ENCODE data around the gene INHBC. TPM values are rescaled to one million over a fixed set of nuclear protein-coding genes. Genes with fewer than 3 reads are reported as not detected.
"Not testable (repeated sequence)": the region's sequence is repeated elsewhere in the genome, so short reads cannot be mapped to it uniquely, and the experiment has no call there.

The INHBC gene
- total RNA-seq, 1 donor from 2014 or later: not detected

GRCh38 chr12:57476162-57476992 lies 41.8 kb downstream of the INHBC start:
- intact Hi-C loops (cut with micrococcal nuclease): no loop called here
- DNase-seq (peak; percentile 57), ATAC-seq (peak; percentile 22)

GRCh38 chr12:57476993-57477709 lies 42.6 kb downstream of the INHBC start:
- no peak for ATAC-seq
- intact Hi-C loops (cut with micrococcal nuclease): no loop called here
- no peak for DNase-seq

GRCh38 chr12:57477710-57478681 lies 43.4 kb downstream of the INHBC start:
- ATAC-seq (peak; percentile 44), DNase-seq (no peak)
- intact Hi-C loops (cut with micrococcal nuclease): no loop called here

GRCh38 chr12:57479043-57479375 lies 44.4 kb downstream of the INHBC start:
- no peak for DNase-seq
- ATAC-seq: no peak
- intact Hi-C loops (cut with micrococcal nuclease): no loop called here

- DNase-seq (no peak), ATAC-seq (no peak)
- intact Hi-C loops (cut with micrococcal nuclease): no loop called here
These were observed 45.0 kb downstream of the INHBC start, which contains the start of gene ARHGAP9 for GRCh38 chr12:57479376-57480115. ARHGAP9 (minus strand) TSS chr12:57479866; CDS start chr12:57479406, 460 bp downstream.

GRCh38 chr12:57481671-57482070 lies 47.1 kb downstream of the INHBC start:
- DNase-seq (no peak), ATAC-seq (no peak)
- intact Hi-C loops (cut with micrococcal nuclease): no loop called here

GRCh38 chr12:57483466-57483865 lies 48.9 kb downstream of the INHBC start:
- DNase-seq (no peak), ATAC-seq (no peak)
- intact Hi-C loops (cut with micrococcal nuclease): no loop called here

- intact Hi-C loops (cut with micrococcal nuclease): no loop called here
- ATAC-seq (no peak), DNase-seq (no peak)
These were observed 51.1 kb downstream of the INHBC start for GRCh38 chr12:57485695-57486094.

GRCh38 chr12:57487055-57487596 lies 52.5 kb downstream of the INHBC start:
- intact Hi-C loops (cut with micrococcal nuclease): no loop called here
- ATAC-seq: no peak
- no peak for DNase-seq

- ATAC-seq: peak; percentile 99
- intact Hi-C loops (cut with micrococcal nuclease): no loop called here
- DNase-seq: peak; percentile 94
These were observed 53.2 kb downstream of the INHBC start, which contains the start of gene MARS1 for GRCh38 chr12:57487597-57488401. MARS1 (plus strand) TSS chr12:57488068; CDS start chr12:57488091, 23 bp downstream.

GRCh38 chr12:57488402-57489156 lies 54.0 kb downstream of the INHBC start:
- DNase-seq: no peak
- no peak for ATAC-seq
- intact Hi-C loops (cut with micrococcal nuclease): no loop called here

GRCh38 chr12:57489157-57489641 lies 54.6 kb downstream of the INHBC start:
- DNase-seq (no peak), ATAC-seq (no peak)
- intact Hi-C loops (cut with micrococcal nuclease): no loop called here

- intact Hi-C loops (cut with micrococcal nuclease): no loop called here
- no peak for ATAC-seq
- DNase-seq: no peak
These were observed 55.5 kb downstream of the INHBC start for GRCh38 chr12:57490126-57490525.

- ATAC-seq (no peak), DNase-seq (no peak)
- intact Hi-C loops (cut with micrococcal nuclease): no loop called here
These were observed 57.1 kb downstream of the INHBC start for GRCh38 chr12:57491393-57492280.

- ATAC-seq; intact Hi-C loops (cut with micrococcal nuclease); DNase-seq: not testable (repeated sequence)
These were observed 60.6 kb downstream of the INHBC start for GRCh38 chr12:57495051-57495701.

Data from left ventricle myocardium superior (tissue), 1 donor.